ENCODE data around the gene SLC6A13.

GRCh38 chr12:275812-276211 is 13.2 kb upstream of the SLC6A13 start:
- TF ChIP-seq, protein P1, sequence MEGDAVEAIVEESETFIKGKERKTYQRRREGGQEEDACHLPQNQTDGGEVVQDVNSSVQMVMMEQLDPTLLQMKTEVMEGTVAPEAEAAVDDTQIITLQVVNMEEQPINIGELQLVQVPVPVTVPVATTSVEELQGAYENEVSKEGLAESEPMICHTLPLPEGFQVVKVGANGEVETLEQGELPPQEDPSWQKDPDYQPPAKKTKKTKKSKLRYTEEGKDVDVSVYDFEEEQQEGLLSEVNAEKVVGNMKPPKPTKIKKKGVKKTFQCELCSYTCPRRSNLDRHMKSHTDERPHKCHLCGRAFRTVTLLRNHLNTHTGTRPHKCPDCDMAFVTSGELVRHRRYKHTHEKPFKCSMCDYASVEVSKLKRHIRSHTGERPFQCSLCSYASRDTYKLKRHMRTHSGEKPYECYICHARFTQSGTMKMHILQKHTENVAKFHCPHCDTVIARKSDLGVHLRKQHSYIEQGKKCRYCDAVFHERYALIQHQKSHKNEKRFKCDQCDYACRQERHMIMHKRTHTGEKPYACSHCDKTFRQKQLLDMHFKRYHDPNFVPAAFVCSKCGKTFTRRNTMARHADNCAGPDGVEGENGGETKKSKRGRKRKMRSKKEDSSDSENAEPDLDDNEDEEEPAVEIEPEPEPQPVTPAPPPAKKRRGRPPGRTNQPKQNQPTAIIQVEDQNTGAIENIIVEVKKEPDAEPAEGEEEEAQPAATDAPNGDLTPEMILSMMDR (IDR thresholded peaks at IDR 0.05; ENCODE audit: low read length): no peak
- no peak for TF ChIP-seq EZH2 (IDR thresholded peaks at IDR 0.05; ENCODE audit: borderline replicate concordance, low read length)
